HepG2 (cell line): Measurements from ENCODE around the gene XPNPEP2. TPM values are rescaled to one million over a fixed set of nuclear protein-coding genes. Genes with fewer than 3 reads are reported as not detected.

Experiments
- ATAC-seq: fragments of 200-7000 bp; cut with Tn5 transposase; 3 replicates; pipeline ENCODE4 v1.9.1; 2020; ENCODE audit warnings: mild to moderate bottlenecking, moderate library complexity
- BruUV-seq: library from RNA; stranded (reverse); fragments of 400-500 nt; replicated peaks from 2 replicates; lab custom pipeline; 2021; lab: Mats Ljungman, UMichigan
- CTCF ChIA-PET: fragments of 300-600 bp; formaldehyde crosslinking; extraction: SDS; loops from one replicate; lab custom pipeline; 2021; ENCODE audit warnings: low total read pairs, inconsistent platforms, low intra/inter-chr PET ratio; lab: Yijun Ruan, JAX
- POLR2A ChIA-PET: fragments of 350-600 bp; sonication (Branson Sonifier 250); formaldehyde crosslinking; loops from one replicate; lab custom pipeline; 2020; ENCODE audit warnings: antibody characterized with exemption, inconsistent platforms; lab: Yijun Ruan, JAX
- DNase-seq: peaks from one replicate; pipeline ENCODE4 v3.0.0-alpha.2; 2015; ENCODE audit warnings: low spot score
- FAIRE-seq: peaks from 3 replicates; lab custom pipeline; 2011; peaks lifted over from hg19 to GRCh38; lab: Jason Lieb, UNC
- H2AFZ ChIP-seq: one replicate; pipeline ENCODE4 v1.6.1; 2011; ENCODE audit warnings: low read length, inconsistent platforms
- H3K27ac ChIP-seq: fragments of 300-600 bp; 3 replicates; pipeline ENCODE4 v1.8.0; 2011; ENCODE audit warnings: mixed run types, mild to moderate bottlenecking, mixed read lengths, low read length, inconsistent platforms; ENCODE audit not compliant: insufficient read depth; ENCODE audit errors: extremely low read length
- H3K27me3 ChIP-seq, 2 experiments: fragments of 200-600 bp in 1 of 2; 2 replicates in 1 of 2; 3 replicates in 1 of 2; pipeline versions ENCODE4 v1.6.0 to v1.8.0; 2011; ENCODE audit warnings: low read length in 2 of 2, mild to moderate bottlenecking in 2 of 2, moderate library complexity in 2 of 2, inconsistent platforms in 1 of 2; ENCODE audit not compliant: insufficient read depth in 2 of 2, control insufficient read depth in 1 of 2
- H3K36me3 ChIP-seq, 2 experiments: fragments of 200-600 bp in 1 of 2; replicated peaks in 1 of 2; 2 replicates in 1 of 2; 3 replicates in 1 of 2; pipeline versions ENCODE4 v1.5.1 to v1.8.0; 2011; ENCODE audit warnings: low read length in 2 of 2, inconsistent platforms in 1 of 2; ENCODE audit not compliant: insufficient read depth in 2 of 2, control insufficient read depth in 1 of 2
- H3K4me1 ChIP-seq: 2 replicates; pipeline ENCODE4 v1.5.1; 2012; ENCODE audit warnings: low read length, inconsistent platforms; ENCODE audit not compliant: insufficient read depth
- H3K4me2 ChIP-seq: 2 replicates; pipeline ENCODE4 v1.6.0; 2011; ENCODE audit warnings: low read depth, low read length, inconsistent platforms
- H3K4me3 ChIP-seq, 3 experiments: fragments of 200-600 bp in 1 of 3; sonication (generic), shearing (Covaris generic) in 1 of 3; replicated peaks in 1 of 3; 2 replicates each; pipeline ENCODE4 v1.5.1; 2011 to 2016; ENCODE audit warnings: low read length in 3 of 3, inconsistent platforms in 2 of 3, low read depth in 2 of 3, mild to moderate bottlenecking in 2 of 3, control low read depth in 1 of 3, mixed read lengths in 1 of 3; ENCODE audit not compliant: insufficient read depth in 1 of 3
- H3K79me2 ChIP-seq: one replicate; pipeline ENCODE4 v1.6.1; 2011; ENCODE audit warnings: low read length, inconsistent platforms; ENCODE audit not compliant: insufficient read depth
- H3K9ac ChIP-seq: 2 replicates; pipeline ENCODE4 v1.6.0; 2011; ENCODE audit warnings: mild to moderate bottlenecking, low read depth, low read length, inconsistent platforms; ENCODE audit not compliant: insufficient read depth
- H3K9me3 ChIP-seq: 2 replicates; pipeline ENCODE4 v1.5.1; 2012; ENCODE audit warnings: mild to moderate bottlenecking, low read length
- H4K20me1 ChIP-seq: 2 replicates; pipeline ENCODE4 v1.6.0; 2011; ENCODE audit warnings: inconsistent platforms, mild to moderate bottlenecking, low read length, moderate library complexity; ENCODE audit not compliant: insufficient read depth
- HOXA5 ChIP-seq: sonication (generic); formaldehyde crosslinking; IDR thresholded peaks from 2 replicates; pipeline ENCODE4 v1.4.0; 2020; ENCODE audit warnings: missing genetic modification reagents
- RAD21 ChIP-seq: fragments of 450-650 bp; formaldehyde crosslinking; IDR thresholded peaks from 2 replicates; pipeline ENCODE4 v1.5.0; 2020; ENCODE audit warnings: mild to moderate bottlenecking
- SMC3 ChIP-seq: IDR thresholded peaks from 2 replicates; pipeline ENCODE4 v1.6.1; 2011; ENCODE audit warnings: low read length, improper control_type of control experiment
- STAG1 ChIP-seq: sonication (generic); formaldehyde crosslinking; IDR thresholded peaks from 2 replicates; pipeline ENCODE4 v1.4.0; 2020; ENCODE audit warnings: missing genetic modification reagents
- WGBS: methylation state at CpG from one replicate; pipeline ENCODE4 v1.1.6; 2017; ENCODE audit warnings: low lambda C conversion rate; 5-methylcytosine and 5-hydroxymethylcytosine counted together
- in situ Hi-C: cut with HindIII; loops from 2 replicates; pipeline ENCODE4 v1.10.0; 2017; ENCODE audit warnings: low pct_unique_long_range_greater_than_20kb; ENCODE audit not compliant: extremely low pct_ligation_motif_present
- intact Hi-C: fragments of 100-400 bp; cut with micrococcal nuclease; formaldehyde crosslinking; loops from one replicate; pipeline ENCODE4 v1.10.0; 2022; ENCODE audit not compliant: unreplicated experiment
- polyA plus RNA-seq, 8 experiments: library from polyadenylated mRNA; depleted of rRNA in 3 of 8; stranded (reverse) in 7 of 8; unstranded in 1 of 8; fragments of >200 nt; fragmentation: Illumina TruSeq in 4 of 8; extraction: Trizol in 4 of 8; gene quantifications; 2 replicates each; pipeline versions ENCODE4 v1.2.1 to v1.2.3, GENCODE V29; 2011 to 2016; ENCODE audit warnings: low read depth in 4 of 8, missing spikeins in 1 of 8, mixed read lengths in 1 of 8; ENCODE audit not compliant: insufficient read depth in 1 of 8
- total RNA-seq, 5 experiments: library from RNA; depleted of rRNA; stranded (reverse); fragments of >200 nt; fragmentation: Illumina TruSeq; extraction: Trizol; gene quantifications; 2 replicates each; pipeline ENCODE4 v1.2.3, GENCODE V29; 2016; ENCODE audit warnings: low read depth in 1 of 5
- TF ChIP-seq, protein P1 (sequence below): sonication (generic); formaldehyde crosslinking; IDR thresholded peaks from 2 replicates; pipeline ENCODE4 v1.4.0; 2020; ENCODE audit warnings: missing genetic modification reagents
- TF ChIP-seq, protein P2 (sequence below): sonication (generic); formaldehyde crosslinking; IDR thresholded peaks from 2 replicates; pipeline ENCODE4 v1.5.0; 2020; ENCODE audit warnings: mild to moderate bottlenecking, missing genetic modification reagents, moderate library complexity

The XPNPEP2 gene
- total and polyA plus RNA-seq, 2 of the 13 experiments (the other 11 are each of a cell fraction or from before 2014, with no cell fraction given) = 1.1 to 1.8 TPM

DNA sequence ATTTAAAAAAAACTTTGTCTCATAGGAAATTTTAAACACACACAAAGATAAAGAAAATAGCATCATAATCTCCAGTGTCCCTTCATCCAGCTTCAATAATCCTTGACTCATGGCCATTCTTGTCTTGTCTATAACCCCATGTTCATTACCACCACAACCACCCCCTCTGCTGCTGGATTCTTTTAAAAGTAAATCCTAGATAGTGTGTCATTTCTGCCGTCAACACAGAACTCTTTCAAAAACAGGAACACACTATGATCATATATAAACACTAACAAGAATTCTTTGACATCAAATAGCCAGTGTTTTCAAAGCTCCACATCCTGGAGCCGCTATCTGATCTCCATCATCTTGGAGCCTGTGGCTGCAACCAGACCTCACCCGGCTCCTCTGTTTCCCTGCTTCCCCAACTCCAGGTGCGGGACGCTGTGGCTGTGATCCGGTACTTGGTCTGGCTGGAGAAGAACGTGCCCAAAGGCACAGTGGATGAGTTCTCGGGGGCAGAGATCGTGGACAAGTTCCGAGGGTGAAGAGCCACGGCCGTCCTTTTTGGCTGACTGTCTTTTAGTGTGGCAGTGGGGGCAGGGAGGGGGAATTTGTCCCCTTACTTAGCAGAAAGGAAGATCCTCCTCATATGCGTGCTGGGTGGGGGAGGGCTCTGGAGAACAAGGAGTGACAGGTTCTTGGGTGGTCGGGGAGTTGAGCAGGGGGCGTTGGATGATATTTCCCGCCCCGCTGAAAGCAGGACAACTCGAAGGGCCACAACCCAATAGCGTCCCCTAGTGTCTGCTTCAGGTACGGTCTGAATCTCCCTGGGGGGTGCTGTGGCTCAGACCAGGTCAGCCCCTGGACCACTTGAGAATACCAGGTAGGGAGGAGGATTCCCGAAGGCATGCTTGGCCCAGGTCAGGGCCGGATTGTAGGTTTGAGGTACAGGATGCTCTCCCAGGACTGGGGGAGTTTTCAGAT is 15.6 kb downstream of the XPNPEP2 start:
- no peaks in the 10 kb centered on the region for H3K4me1 ChIP-seq
- no peaks in the 10 kb centered on the region for H4K20me1 ChIP-seq
- ChIA-PET POLR2A (no interaction called here), CTCF (no interaction called here)
- no peak for FAIRE-seq
- ATAC-seq = peak; percentile 36; the same call in 2 of the 3 replicates
- H2AFZ ChIP-seq = no peak overlapping the region
- H3K27ac ChIP-seq = no peak overlapping the region
- no peaks in the 10 kb centered on the region for H3K9me3 ChIP-seq
- H3K27me3 ChIP-seq = no peaks in the 10 kb centered on the region
- intact Hi-C loops (no loop called here), in situ Hi-C loops (no loop called here)
- no peaks in the 10 kb centered on the region for H3K36me3 ChIP-seq
- BruUV-seq = no TSS peak
- H3K4me3 ChIP-seq = no peak overlapping the region
- no peak overlapping the region for H3K9ac ChIP-seq
- WGBS = 61% methylated on average over 10 of the region's 22 CpGs
- no peak for DNase-seq
- no peak overlapping the region for H3K4me2 ChIP-seq
- TF ChIP-seq STAG1 (CRISPR knock-in tag) (peak; percentile 54), SMC3 (peak; percentile 37; the same call in 1 of the 2 replicates), RAD21 (CRISPR knock-in tag) (peak; percentile 35; the same call in 1 of the 2 replicates), HOXA5 (CRISPR knock-in tag) (no peak)
- TF ChIP-seq, protein P1, sequence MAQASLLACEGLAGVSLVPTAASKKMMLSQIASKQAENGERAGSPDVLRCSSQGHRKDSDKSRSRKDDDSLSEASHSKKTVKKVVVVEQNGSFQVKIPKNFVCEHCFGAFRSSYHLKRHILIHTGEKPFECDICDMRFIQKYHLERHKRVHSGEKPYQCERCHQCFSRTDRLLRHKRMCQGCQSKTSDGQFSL (CRISPR knock-in tag) = peak; percentile 84
- TF ChIP-seq, protein P2, sequence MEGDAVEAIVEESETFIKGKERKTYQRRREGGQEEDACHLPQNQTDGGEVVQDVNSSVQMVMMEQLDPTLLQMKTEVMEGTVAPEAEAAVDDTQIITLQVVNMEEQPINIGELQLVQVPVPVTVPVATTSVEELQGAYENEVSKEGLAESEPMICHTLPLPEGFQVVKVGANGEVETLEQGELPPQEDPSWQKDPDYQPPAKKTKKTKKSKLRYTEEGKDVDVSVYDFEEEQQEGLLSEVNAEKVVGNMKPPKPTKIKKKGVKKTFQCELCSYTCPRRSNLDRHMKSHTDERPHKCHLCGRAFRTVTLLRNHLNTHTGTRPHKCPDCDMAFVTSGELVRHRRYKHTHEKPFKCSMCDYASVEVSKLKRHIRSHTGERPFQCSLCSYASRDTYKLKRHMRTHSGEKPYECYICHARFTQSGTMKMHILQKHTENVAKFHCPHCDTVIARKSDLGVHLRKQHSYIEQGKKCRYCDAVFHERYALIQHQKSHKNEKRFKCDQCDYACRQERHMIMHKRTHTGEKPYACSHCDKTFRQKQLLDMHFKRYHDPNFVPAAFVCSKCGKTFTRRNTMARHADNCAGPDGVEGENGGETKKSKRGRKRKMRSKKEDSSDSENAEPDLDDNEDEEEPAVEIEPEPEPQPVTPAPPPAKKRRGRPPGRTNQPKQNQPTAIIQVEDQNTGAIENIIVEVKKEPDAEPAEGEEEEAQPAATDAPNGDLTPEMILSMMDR (CRISPR knock-in tag) = peak; percentile 60
- H3K79me2 ChIP-seq = no peaks in the 10 kb centered on the region
